ENCODE measurements around the gene HOXB13.

The HOXB13 gene

GRCh38 chr17:48748718-48749566 lies 20.4 kb upstream of the HOXB13 start:
- no peak for DNase-seq (ENCODE audit: low read depth)

DNA sequence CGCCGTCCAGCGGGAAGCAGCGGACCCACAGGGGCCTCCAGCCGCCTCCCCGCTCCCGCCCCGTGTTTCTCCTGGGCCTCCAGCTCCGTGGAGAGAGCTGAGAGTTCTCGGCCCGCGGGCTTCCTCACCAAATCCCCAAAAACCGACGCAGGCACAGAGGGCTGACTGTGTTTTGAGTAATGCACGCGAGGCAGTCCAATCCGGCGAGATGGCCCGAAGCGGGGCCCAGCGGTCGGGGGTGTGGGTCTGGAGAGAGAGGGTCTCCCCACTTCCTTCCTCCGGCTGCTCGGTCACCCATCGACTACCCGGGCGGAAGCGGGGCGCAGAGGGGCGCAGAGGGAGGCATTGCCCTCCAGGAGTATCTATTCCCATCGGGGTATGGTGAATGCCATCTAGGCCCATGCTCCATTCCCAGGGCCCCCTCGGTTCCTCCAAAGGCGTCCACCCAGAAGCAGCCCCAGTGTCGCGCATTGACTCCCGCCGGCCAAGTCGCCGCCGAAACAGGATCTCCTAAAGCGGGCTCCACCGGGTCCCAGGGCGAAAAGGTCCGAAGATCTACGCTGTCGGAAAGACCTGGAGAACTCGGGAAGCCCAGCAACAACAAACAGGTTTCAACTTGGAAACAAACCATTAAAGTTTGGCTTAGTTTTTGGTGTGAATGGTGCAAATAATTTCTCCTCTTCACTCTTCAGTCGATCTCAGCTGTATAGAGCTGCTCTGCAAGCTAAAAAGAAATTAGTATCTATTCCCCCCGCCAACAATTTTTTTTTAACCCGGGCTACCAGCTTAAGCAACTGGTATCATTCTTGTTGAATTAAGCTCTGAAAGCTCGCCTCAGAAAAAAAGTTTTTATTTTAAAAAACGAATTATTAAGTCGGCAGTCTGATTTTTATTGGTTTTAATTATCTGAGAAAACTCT lies 19.2 kb upstream of the HOXB13 start:
- DNase-seq (ENCODE audit: low read depth): no peak

DNA sequence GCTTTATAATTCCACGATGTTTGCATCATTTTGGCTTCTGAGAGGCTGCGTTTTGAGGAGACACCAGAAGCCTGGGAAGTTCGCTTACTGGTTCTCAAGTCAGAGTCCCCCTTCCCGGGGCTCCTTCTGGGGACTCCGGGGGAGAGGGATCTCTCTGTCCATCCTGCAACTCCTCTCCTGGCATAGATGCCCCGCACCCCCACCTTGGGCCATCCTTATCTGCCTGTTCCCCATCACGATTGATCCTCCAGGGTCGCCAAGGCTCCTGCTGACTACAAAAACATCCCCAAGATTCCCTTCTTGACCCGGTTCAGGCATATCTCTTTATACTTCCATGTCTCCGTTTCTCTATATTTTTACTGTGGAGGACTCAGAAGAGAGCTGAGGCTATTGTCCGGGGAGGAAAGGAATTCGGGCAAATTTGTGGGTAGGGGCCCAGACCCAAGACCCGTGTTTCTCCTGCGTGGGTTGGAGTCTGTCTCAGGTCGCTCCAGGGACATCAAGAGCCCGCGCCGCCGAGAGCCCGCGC lies 18.4 kb upstream of the HOXB13 start:
- no peak for DNase-seq (ENCODE audit: low read depth)

GRCh38 chr17:48745381-48746275 lies 17.1 kb upstream of the HOXB13 start:
- DNase-seq (ENCODE audit: low read depth): no peak

DNA sequence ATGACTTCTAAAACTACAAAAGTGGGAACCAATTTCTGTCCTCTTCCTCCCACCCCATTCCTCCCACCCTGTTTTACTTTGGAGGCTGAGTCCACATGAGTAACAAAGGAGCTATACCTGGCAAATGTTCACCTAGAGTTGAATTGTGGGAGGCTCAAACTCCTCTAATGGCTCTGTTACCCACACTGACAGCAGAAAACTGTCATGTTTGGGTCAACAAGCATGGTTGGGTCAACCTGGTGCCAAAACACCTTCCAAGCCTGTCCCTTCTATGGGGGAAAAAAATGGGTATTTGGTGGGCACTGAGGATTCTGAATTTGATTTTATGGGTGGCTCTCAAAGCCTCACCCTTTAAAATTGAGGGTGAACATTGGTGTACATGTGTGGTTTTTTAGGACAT lies 12.0 kb upstream of the HOXB13 start:
- DNase-seq (ENCODE audit: low read depth): no peak

- DNase-seq (ENCODE audit: low read depth): no peak
Measured at GRCh38 chr17:48738803-48739526, 10.4 kb upstream of the HOXB13 start.

GRCh38 chr17:48738424-48738802 lies 9.9 kb upstream of the HOXB13 start:
- no peak for DNase-seq (ENCODE audit: low read depth)

DNA sequence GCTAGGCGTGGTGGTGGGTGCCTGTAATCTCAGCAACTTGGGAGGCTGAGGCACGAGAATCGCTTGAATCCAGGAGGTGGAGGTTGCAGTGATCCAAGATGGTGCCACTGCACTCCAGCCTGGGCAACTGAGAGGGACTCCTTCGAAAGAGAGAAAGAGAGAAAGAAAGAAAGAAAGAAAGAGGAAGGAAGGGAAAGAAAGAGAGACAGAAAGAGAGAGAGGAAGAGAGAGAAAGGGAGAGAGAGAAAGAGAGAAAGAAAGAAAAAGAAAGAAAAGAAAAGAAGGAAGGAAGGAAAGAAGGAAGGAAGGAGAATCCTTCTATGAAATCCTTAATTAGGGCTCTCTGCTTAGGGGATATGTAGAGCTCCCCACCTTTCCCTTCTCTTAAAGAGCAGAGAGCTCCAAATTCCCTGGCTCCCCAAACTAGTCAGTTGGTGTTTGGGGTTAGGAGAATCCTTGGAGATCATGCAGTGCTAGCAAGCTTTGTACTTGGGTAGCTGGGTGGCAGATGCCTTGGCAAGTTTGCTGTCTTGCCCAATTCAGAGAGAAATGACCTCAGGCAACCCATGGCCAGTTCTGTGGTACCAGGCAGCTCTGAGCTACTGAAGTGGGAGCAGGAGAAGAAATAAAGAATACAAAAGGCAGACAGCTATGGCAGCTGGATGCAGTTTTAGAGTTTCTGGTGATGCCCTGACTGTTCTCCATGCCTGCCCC lies 8.9 kb upstream of the HOXB13 start:
- DNase-seq (ENCODE audit: low read depth): no peak

DNA sequence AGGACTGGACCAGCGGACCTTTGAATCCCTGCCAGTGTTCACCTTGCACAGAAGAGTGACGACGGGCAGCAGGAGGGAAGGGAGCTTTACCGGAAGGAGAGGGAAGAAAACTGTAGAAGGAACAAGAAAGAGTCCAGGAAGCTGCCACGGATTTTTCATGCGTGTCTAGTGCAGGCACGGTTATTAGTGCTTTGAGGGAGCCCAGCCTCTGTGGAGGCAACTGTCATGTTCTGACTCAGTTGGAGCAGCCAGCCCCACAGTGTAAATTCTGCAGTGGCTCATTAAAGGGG lies 6.5 kb upstream of the HOXB13 start:
- no peak for DNase-seq (ENCODE audit: low read depth)

GRCh38 chr17:48734333-48735061 lies 5.9 kb upstream of the HOXB13 start:
- DNase-seq (ENCODE audit: low read depth): no peak

- DNase-seq (ENCODE audit: low read depth): no peak
Measured at GRCh38 chr17:48733632-48734328, 5.2 kb upstream of the HOXB13 start.

DNA sequence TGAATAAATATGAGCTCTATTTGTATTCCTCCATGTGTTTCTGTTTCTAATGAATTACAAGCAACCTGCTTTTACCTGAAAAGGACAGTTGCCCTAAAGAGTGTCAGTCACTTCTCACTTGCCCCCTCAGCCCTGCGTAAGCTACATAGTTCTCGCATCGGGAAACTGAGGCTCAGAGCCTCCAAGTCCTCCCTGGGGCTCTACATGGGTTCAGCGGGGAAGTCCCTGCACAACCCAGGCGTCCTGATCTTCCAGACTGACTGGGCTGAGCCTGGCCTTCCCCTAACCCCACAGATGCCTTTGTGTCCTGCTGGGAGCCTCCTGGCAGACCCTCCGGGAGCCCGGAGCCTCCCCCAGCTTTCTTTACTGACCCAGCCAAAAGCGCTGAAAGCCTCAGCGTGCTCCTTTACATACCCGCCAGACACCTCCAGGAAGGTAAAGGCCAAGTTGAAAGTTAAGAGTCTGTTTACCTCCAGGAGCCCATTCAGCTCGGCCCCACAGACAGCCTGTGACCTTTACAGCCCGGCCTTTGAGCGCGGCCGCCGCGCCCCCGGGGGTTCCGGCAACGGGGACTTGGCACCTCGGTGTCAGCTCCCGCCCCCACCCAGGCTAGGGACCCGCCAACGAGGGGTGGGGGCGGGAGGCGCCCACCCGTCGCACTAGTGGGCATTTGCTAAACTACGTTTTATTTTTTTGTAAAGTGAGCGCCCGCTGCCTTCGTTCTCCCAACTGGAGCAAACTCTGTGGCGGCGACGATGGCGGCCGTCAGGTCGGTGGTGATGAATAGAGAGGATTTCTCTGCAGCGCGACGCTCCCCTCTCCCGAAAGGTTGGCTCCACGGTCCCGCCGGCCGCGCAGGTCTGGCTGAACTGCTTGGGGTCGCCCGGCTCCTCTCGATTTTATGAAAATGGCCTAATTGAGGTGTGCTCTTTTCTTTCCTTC lies 4.4 kb upstream of the HOXB13 start:
- no peak for DNase-seq (ENCODE audit: low read depth)

- DNase-seq (ENCODE audit: low read depth): no peak
Measured at GRCh38 chr17:48731355-48731754, 2.8 kb upstream of the HOXB13 start.

DNA sequence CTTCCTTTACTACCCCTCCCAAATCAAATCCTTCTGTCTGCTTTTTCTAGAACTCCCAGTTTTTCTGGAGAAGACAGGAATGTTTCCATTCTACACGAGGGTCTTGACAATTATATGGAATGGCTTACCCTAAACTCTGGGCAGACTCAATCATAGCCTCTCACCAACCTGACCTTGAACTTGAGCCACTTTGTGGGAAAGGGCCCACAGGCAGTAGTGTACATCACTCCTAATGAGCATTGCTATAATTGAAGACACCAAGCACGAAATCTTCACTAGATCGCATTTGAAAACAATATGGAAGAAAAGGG lies 1.6 kb upstream of the HOXB13 start:
- DNase-seq (ENCODE audit: low read depth): no peak

DNA sequence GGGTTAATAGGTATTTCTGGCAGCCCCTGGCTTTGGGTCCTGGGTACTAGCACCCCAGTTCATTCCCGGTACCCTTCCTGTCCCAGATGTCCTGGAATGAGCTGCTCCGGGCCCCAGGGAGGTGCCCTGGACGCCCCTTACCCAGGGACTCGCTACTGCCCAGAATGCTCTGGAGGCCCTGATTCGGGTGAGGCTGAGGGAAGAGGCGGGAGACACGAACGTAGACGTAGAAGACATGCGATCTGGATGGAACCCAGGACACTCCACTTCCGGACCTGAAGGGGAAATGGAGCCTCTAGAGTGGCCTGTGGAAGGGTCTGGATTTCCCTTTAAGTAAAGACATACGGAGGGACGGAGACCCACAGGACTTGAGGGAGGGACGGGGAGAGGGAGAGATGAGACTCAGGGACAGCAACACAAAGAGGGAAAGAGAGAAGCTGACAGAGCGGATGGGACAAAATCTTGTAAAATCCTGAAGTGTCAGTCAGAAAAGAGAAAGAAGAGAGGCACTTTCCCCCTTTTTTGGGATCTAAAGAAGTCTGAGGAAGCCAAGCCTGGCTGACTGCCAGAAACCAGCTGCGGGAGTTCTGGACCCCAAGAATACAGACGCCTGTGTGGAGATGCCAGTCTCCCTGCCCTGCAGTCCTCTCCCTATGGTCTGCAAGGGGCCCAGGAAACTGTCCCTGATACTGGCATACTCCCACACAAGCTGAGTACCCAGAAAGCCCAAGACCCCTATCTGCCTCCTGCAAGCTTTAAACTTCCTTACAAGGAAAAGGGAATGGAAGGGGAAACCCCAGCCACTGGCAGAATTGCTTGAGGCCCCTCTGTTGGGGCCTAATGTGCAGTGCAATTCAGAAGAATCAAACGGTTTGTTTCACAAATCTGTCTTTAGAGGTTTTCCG lies 1.0 kb upstream of the HOXB13 start:
- no peak for DNase-seq (ENCODE audit: low read depth)

DNA sequence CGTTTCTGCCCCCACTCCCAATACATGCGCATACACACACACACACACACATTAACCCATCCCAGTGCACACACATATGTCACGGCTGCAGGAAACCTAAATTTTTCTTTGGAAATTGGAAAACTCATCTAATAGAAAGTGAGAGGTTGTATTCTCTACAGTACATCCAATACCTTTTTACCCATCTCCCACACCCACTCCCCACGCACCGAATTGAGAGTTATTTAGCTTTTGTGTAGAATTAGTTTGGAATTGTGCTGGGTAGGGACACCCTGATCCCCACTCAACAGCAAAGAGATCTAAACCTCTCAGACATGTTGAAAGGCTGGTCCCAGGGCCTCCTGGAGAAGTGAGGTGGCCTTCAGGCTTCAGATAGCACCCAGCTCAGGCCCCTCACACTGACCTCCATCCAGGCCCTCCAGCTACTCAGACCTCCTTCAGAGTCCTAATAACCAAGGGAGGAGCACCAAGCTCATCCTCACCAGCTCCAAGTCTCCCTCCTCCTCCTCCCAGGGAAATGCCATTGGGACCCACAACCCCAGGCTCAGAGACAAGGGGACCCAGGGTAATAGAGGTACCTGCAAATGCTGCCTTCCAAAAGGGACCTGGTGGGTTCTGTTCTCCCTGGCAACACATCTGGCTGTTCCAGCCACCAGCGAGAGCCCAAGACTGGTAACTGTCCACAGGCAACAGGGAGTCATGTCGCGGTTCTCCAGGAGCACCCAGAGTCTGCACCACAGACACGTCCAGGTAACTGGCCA lies 955 bp downstream of the HOXB13 start:
- DNase-seq (ENCODE audit: low read depth): no peak

DNA sequence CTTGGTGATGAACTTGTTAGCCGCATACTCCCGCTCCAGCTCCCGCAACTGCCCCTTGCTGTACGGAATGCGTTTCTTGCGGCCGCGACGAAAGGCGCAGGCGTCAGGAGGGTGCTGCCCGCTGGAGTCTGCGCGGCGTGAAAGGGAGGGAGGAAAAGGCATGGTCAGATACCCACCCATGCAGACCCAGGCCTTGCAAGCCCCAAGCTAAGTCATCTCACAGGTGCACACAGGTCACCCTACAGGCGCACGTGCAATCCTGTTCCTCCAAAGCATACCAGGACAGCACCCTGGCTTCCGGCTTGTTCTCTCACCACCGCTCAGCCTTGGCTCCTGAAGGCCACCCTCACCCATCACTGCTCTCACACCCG lies 1.6 kb downstream of the HOXB13 start:
- no peak for DNase-seq (ENCODE audit: low read depth)
